ENCODE measurements around the gene CDC34.
A peak's percentile ranks its signal among the peaks of the same experiment; 100 is the strongest.

CDC34 gene

GRCh38 chr19:488505-489417 is 42.8 kb upstream of the CDC34 start:
- peak overlapping the region; percentile 84 for H3K4me3 ChIP-seq (ENCODE audit: low read depth, low read length)
- TF ChIP-seq CTCF (conservative IDR thresholded peaks at IDR 0.05; ENCODE audit: low read depth, low read length) = no peak
- peak; percentile 97 for DNase-seq (ENCODE audit: low read depth)

- TF ChIP-seq CTCF (conservative IDR thresholded peaks at IDR 0.05; ENCODE audit: low read depth, low read length) = no peak
- H3K4me3 ChIP-seq (ENCODE audit: low read depth, low read length) = peak overlapping the region; percentile 84
- peak; percentile 34 for DNase-seq (ENCODE audit: low read depth)
Observed at GRCh38 chr19:489418-490196, 42.0 kb upstream of the CDC34 start.

- DNase-seq (ENCODE audit: low read depth) = peak; percentile 30
Observed at GRCh38 chr19:491146-491741, 40.3 kb upstream of the CDC34 start.

GRCh38 chr19:492091-492531 is 39.4 kb upstream of the CDC34 start:
- no peak overlapping the region for H3K4me3 ChIP-seq (ENCODE audit: low read depth, low read length)
- DNase-seq (ENCODE audit: low read depth) = no peak
- TF ChIP-seq CTCF (conservative IDR thresholded peaks at IDR 0.05; ENCODE audit: low read depth, low read length) = no peak

More at GRCh38 chr19:491146-491741, 40.3 kb upstream of the CDC34 start:
- no peak overlapping the region for H3K4me3 ChIP-seq (ENCODE audit: low read depth, low read length)
- no peak for TF ChIP-seq CTCF (conservative IDR thresholded peaks at IDR 0.05; ENCODE audit: low read depth, low read length)

GRCh38 chr19:493391-494170 is 38.0 kb upstream of the CDC34 start:
- TF ChIP-seq CTCF (conservative IDR thresholded peaks at IDR 0.05; ENCODE audit: low read depth, low read length) = no peak
- H3K4me3 ChIP-seq (ENCODE audit: low read depth, low read length) = no peak overlapping the region
- no peak for DNase-seq (ENCODE audit: low read depth)
